ENCODE measurements around the gene CEL. TPM values are rescaled to one million over a fixed set of nuclear protein-coding genes. Genes with fewer than 3 reads are reported as not detected.

Gene CEL
- total and polyA plus RNA-seq, 2 donors (not counting 3 experiments of a cell fraction or from before 2014, with no cell fraction given): 0.92 to 1.1 TPM

DNA sequence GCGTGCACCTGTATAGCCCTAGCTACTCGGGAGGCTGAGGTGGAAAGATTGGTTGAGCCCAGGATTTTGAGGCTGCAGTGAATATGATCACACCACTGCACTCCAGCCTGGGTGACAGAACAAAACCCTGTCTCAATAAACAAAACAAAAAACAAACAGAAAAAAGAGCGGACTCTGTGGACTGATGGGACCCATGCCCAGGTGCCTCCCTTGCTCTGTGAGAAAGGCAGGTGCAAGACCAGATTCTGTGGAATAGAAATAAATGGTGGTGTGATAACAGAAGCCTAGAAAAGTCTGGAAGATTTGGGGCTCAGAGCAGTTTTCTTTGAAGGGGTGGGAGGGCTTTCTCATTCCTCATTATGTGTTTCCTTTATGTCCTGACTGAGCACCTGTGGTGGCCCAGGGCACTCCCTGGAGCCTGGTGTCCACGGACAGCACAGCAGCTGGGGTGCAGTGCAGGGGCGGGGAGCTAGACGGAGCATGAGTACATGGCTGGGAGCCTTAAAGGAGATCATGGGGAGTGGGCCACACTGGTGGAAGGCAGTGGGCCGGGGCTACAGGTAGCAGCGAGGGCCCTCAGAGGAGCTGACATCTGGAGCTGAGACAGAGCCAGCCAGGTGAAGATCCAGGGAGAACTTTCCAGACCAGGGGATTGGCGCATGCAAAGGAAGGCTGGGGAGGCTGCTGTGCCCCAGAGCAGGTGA lies 15.4 kb upstream of the CEL start:
- Histone ChIP-seq H3K36me3 (ENCODE audit: control insufficient read depth in 2 of 2, extremely low read depth in 1 of 2, insufficient read depth in 2 of 2, low read length in 2 of 2) (peaks cover 8 to 53% of the 10 kb centered on the region in 2 experiments), H3K4me2 (ENCODE audit: insufficient read depth, low read length) (no peak overlapping the region), H3K4me3 (replicated peaks in 1 of 3; ENCODE audit: insufficient read depth in 1 of 3, low read depth in 1 of 3, low read length in 3 of 3) (no peak overlapping the region), H3K27ac (ENCODE audit: insufficient read depth, low read depth, low read length) (no peak overlapping the region), H3K9me3 (replicated peaks; ENCODE audit: control insufficient read depth, insufficient read depth, low read length) (no peaks in the 10 kb centered on the region), H3K9ac (replicated peaks; ENCODE audit: extremely low read depth, insufficient read depth, low read length) (no peak overlapping the region), H3K4me1 (ENCODE audit: control insufficient read depth, extremely low read depth, insufficient read depth, low read length) (no peaks in the 10 kb centered on the region), H4K20me1 (replicated peaks; ENCODE audit: control insufficient read depth, extremely low read depth, insufficient read depth, low read length) (no peaks in the 10 kb centered on the region), H3K9me1 (replicated peaks; ENCODE audit: control insufficient read depth, extremely low read depth, insufficient read depth, low read length) (no peaks in the 10 kb centered on the region), H3K27me3 (ENCODE audit: control insufficient read depth in 2 of 2, insufficient read depth in 2 of 2, low read length in 2 of 2) (no peaks in the 10 kb centered on the region), H3K79me2 (ENCODE audit: control insufficient read depth, insufficient read depth, low read length) (no peaks in the 10 kb centered on the region), H2AFZ (ENCODE audit: low read depth, low read length) (no peak overlapping the region)
- dilution Hi-C loops (cut with MboI; ENCODE audit: extremely low pct_ligation_motif_present, low sequenced_read_pairs): no loop called here
- no peak for TF ChIP-seq JUN (IDR thresholded peaks at IDR 0.05; ENCODE audit: borderline replicate concordance, insufficient read depth, insufficient read length, low read depth)
- no peak for TF ChIP-seq POLR2A (IDR thresholded peaks at IDR 0.05; ENCODE audit: low read depth, low read length)
- TF ChIP-seq MYC (IDR thresholded peaks at IDR 0.05; ENCODE audit: low read depth, low read length): no peak
- TF ChIP-seq GATA2 (IDR thresholded peaks at IDR 0.05; ENCODE audit: insufficient read depth, insufficient read length, low read depth, low read length): no peak
- no peak for TF ChIP-seq POLR2AphosphoS5 (IDR thresholded peaks at IDR 0.05; ENCODE audit: insufficient read depth, low read depth, low read length)
- no peak for TF ChIP-seq FOS (IDR thresholded peaks at IDR 0.05; ENCODE audit: borderline replicate concordance, insufficient read depth, low read length)
- TF ChIP-seq, protein P1, sequence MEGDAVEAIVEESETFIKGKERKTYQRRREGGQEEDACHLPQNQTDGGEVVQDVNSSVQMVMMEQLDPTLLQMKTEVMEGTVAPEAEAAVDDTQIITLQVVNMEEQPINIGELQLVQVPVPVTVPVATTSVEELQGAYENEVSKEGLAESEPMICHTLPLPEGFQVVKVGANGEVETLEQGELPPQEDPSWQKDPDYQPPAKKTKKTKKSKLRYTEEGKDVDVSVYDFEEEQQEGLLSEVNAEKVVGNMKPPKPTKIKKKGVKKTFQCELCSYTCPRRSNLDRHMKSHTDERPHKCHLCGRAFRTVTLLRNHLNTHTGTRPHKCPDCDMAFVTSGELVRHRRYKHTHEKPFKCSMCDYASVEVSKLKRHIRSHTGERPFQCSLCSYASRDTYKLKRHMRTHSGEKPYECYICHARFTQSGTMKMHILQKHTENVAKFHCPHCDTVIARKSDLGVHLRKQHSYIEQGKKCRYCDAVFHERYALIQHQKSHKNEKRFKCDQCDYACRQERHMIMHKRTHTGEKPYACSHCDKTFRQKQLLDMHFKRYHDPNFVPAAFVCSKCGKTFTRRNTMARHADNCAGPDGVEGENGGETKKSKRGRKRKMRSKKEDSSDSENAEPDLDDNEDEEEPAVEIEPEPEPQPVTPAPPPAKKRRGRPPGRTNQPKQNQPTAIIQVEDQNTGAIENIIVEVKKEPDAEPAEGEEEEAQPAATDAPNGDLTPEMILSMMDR (IDR thresholded peaks at IDR 0.05; ENCODE audit: extremely low read depth in 1 of 2, insufficient read depth in 1 of 2, low read depth in 1 of 2, low read length in 2 of 2): no peak
- TF ChIP-seq, protein P2, sequence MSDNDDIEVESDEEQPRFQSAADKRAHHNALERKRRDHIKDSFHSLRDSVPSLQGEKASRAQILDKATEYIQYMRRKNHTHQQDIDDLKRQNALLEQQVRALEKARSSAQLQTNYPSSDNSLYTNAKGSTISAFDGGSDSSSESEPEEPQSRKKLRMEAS (IDR thresholded peaks at IDR 0.05; ENCODE audit: insufficient read depth, insufficient read length): no peak
- no peak for TF ChIP-seq EZH2 (IDR thresholded peaks at IDR 0.05; ENCODE audit: borderline replicate concordance, low read depth, low read length, severe bottlenecking)
- intact Hi-C loops (cut with micrococcal nuclease): no loop called here
- no TSS peak for BruUV-seq (replicated peaks)
- POLR2A ChIA-PET: no interaction called here
- FAIRE-seq (no peak), DNase-seq (ENCODE audit: low read depth, low spot score) (no peak)
- CTCF ChIA-PET: no interaction called here

All from endothelial cell of umbilical vein (primary cell).